ENCODE results near the gene SAG. TPM values are rescaled to one million over a fixed set of nuclear protein-coding genes. Genes with fewer than 3 reads are reported as not detected.

Gene SAG
- total and polyA plus RNA-seq, 10 of the 15 experiments (the other 5 are each of a cell fraction or from before 2014, with no cell fraction given): 0.06 to 0.47 TPM; not detected in 8

- ATAC-seq (no peak), FAIRE-seq (no peak), DNase-seq (ENCODE audit: low read depth, low spot score) (no peak)
- intact Hi-C loops (cut with micrococcal nuclease; ENCODE audit: unreplicated experiment): no loop called here
- Histone ChIP-seq H3K4me2 (ENCODE audit: control insufficient read depth, insufficient read depth) (no peak overlapping the region), H2AFZ (ENCODE audit: control insufficient read depth, low read depth, low read length) (no peak overlapping the region), H3K9ac (ENCODE audit: control insufficient read depth, insufficient read depth, low read length) (no peak overlapping the region), H3K9me3 (replicated peaks; ENCODE audit: control insufficient read depth, insufficient read depth, low read length) (no peaks in the 10 kb centered on the region), H3K4me1 (ENCODE audit: control insufficient read depth, insufficient read depth, low read length) (peaks cover 13% of the 10 kb centered on the region), H3K27ac (ENCODE audit: control insufficient read depth, insufficient read depth) (no peak overlapping the region), H3K27me3 (replicated peaks in 1 of 2; ENCODE audit: control insufficient read depth in 2 of 2, insufficient read depth in 2 of 2, low read length in 1 of 2) (no peaks in the 10 kb centered on the region), H3K36me3 (ENCODE audit: control insufficient read depth in 2 of 2, insufficient read depth in 2 of 2, low read length in 1 of 2) (peaks cover 0 to 8% of the 10 kb centered on the region in 2 experiments; a peak in 3 of 4 replicates), H3K4me3 (no peak overlapping the region), H4K20me1 (ENCODE audit: control insufficient read depth, insufficient read depth) (no peaks in the 10 kb centered on the region), H3K79me2 (ENCODE audit: control insufficient read depth, insufficient read depth, low read length) (peaks cover 11% of the 10 kb centered on the region)
- CTCF ChIA-PET: interaction anchor here (1.0 to 1.7 kb wide), 3 partner anchors 10 to 13 kb away, joined by 3 to 5 read pairs (median 4); no protein-coding TSS in a partner anchor
- in situ Hi-C loops (cut with MboI): no loop called here
- RAD21 ChIA-PET (ENCODE audit: unreplicated experiment): no interaction called here
- POLR2A ChIA-PET: no interaction called here
- BruUV-seq (replicated peaks): no TSS peak
- SMC1A ChIA-PET (ENCODE audit: uncharacterized antibody, unreplicated experiment): interaction anchor here (1.2 kb wide), 1 partner anchor 8 kb away, joined by 3 read pairs; no protein-coding TSS in a partner anchor
- WGBS (ENCODE audit: insufficient coverage, insufficient replicate concordance, low lambda C conversion rate, missing lambda C conversion rate): 68% methylated on average over 2 of the region's 2 CpGs
- TF ChIP-seq SKIL (IDR thresholded peaks at IDR 0.05; ENCODE audit: low read depth, poor library complexity, severe bottlenecking) (no peak), SRF (IDR thresholded peaks at IDR 0.05; ENCODE audit: low read depth in 2 of 2, low read length in 2 of 2) (no peak), SP1 (IDR thresholded peaks at IDR 0.05; ENCODE audit: low read depth, low read length) (no peak), PAX5 (IDR thresholded peaks at IDR 0.05; ENCODE audit: borderline replicate concordance, low read depth, low read length) (no peak), ZBTB33 (IDR thresholded peaks at IDR 0.05) (no peak), JUND (IDR thresholded peaks at IDR 0.05; ENCODE audit: low read depth, low read length) (no peak), KAT2A (conservative IDR thresholded peaks at IDR 0.05; ENCODE audit: control insufficient read depth, low read depth, low read length) (no peak), ZNF207 (IDR thresholded peaks at IDR 0.05; ENCODE audit: borderline replicate concordance) (no peak), ATF3 (IDR thresholded peaks at IDR 0.05; ENCODE audit: borderline replicate concordance, extremely low read depth, low read depth, low read length) (no peak), LARP7 (IDR thresholded peaks at IDR 0.05) (no peak), HDAC2 (IDR thresholded peaks at IDR 0.05) (no peak), MYB (IDR thresholded peaks at IDR 0.05; ENCODE audit: borderline replicate concordance, low read depth, low read length) (no peak), EGR1 (IDR thresholded peaks at IDR 0.05; ENCODE audit: borderline replicate concordance in 1 of 2, low read depth in 2 of 2, low read length in 2 of 2) (no peak), RELA (IDR thresholded peaks at IDR 0.05; ENCODE audit: borderline replicate concordance, partially characterized antibody) (no peak), NFYB (IDR thresholded peaks at IDR 0.05; ENCODE audit: insufficient read depth, low read depth, low read length) (no peak), NFYA (IDR thresholded peaks at IDR 0.05; ENCODE audit: borderline replicate concordance, low read depth, low read length) (no peak)
- TF ChIP-seq, protein P1, sequence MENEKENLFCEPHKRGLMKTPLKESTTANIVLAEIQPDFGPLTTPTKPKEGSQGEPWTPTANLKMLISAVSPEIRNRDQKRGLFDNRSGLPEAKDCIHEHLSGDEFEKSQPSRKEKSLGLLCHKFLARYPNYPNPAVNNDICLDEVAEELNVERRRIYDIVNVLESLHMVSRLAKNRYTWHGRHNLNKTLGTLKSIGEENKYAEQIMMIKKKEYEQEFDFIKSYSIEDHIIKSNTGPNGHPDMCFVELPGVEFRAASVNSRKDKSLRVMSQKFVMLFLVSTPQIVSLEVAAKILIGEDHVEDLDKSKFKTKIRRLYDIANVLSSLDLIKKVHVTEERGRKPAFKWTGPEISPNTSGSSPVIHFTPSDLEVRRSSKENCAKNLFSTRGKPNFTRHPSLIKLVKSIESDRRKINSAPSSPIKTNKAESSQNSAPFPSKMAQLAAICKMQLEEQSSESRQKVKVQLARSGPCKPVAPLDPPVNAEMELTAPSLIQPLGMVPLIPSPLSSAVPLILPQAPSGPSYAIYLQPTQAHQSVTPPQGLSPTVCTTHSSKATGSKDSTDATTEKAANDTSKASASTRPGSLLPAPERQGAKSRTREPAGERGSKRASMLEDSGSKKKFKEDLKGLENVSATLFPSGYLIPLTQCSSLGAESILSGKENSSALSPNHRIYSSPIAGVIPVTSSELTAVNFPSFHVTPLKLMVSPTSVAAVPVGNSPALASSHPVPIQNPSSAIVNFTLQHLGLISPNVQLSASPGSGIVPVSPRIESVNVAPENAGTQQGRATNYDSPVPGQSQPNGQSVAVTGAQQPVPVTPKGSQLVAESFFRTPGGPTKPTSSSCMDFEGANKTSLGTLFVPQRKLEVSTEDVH (IDR thresholded peaks at IDR 0.05; ENCODE audit: low read depth, partially characterized antibody): no peak
Observed at GRCh38 chr2:233371641-233372040, 64.0 kb downstream of the SAG start.
